Astrocyte (in vitro differentiated cells and primary cell): Measurements from ENCODE around the gene SH2D4B. TPM values are rescaled to one million over a fixed set of nuclear protein-coding genes. Genes with fewer than 3 reads are reported as not detected.

ENCODE experiments used
- DNase-seq: peaks from one replicate; pipeline ENCODE4 v3.0.0-alpha.2; 2010; ENCODE audit warnings: low read depth
- FAIRE-seq: peaks from 2 replicates; lab custom pipeline; 2011; peaks lifted over from hg19 to GRCh38; lab: Jason Lieb, UNC
- H2AFZ ChIP-seq: 2 replicates; pipeline ENCODE4 v1.6.0; 2012; ENCODE audit warnings: low read depth, low read length, inconsistent platforms
- H3K27ac ChIP-seq: 2 replicates; pipeline ENCODE4 v1.5.1; 2011; ENCODE audit warnings: low read depth, low read length, inconsistent platforms
- H3K27me3 ChIP-seq: 2 replicates; pipeline ENCODE4 v1.6.0; 2011; ENCODE audit warnings: low read length, inconsistent platforms; ENCODE audit not compliant: insufficient read depth
- H3K36me3 ChIP-seq: 2 replicates; pipeline ENCODE4 v1.5.1; 2011; ENCODE audit warnings: low read length, inconsistent platforms; ENCODE audit not compliant: insufficient read depth
- H3K4me1 ChIP-seq: 2 replicates; pipeline ENCODE4 v1.5.1; 2011; ENCODE audit warnings: low read length, inconsistent platforms; ENCODE audit not compliant: insufficient read depth
- H3K4me2 ChIP-seq: 2 replicates; pipeline ENCODE4 v1.6.0; 2012; ENCODE audit warnings: low read length, inconsistent platforms
- H3K4me3 ChIP-seq: 2 replicates; pipeline ENCODE4 v1.5.1; 2011; ENCODE audit warnings: low read depth, mild to moderate bottlenecking, low read length, inconsistent platforms; ENCODE audit not compliant: insufficient read depth
- H3K79me2 ChIP-seq: 2 replicates; pipeline ENCODE4 v1.6.0; 2012; ENCODE audit warnings: mild to moderate bottlenecking, low read length, inconsistent platforms; ENCODE audit not compliant: insufficient read depth
- H3K9ac ChIP-seq: 2 replicates; pipeline ENCODE4 v1.6.0; 2012; ENCODE audit warnings: mild to moderate bottlenecking, low read length, inconsistent platforms
- H3K9me3 ChIP-seq: 2 replicates; pipeline ENCODE4 v1.5.1; 2012; ENCODE audit warnings: low read depth, mild to moderate bottlenecking, low read length, inconsistent platforms; ENCODE audit not compliant: insufficient read depth
- H4K20me1 ChIP-seq: 2 replicates; pipeline ENCODE4 v1.6.0; 2012; ENCODE audit warnings: low read length, inconsistent platforms; ENCODE audit not compliant: insufficient read depth
- H3K27ac Mint-ChIP-seq: one replicate; pipeline ENCODE4 v1.8.0; 2021; ENCODE audit warnings: mild to moderate bottlenecking, mixed read lengths; ENCODE audit not compliant: unreplicated experiment
- H3K27me3 Mint-ChIP-seq: one replicate; pipeline ENCODE4 v1.8.0; 2021; ENCODE audit warnings: low read depth, mixed read lengths; ENCODE audit not compliant: unreplicated experiment
- H3K36me3 Mint-ChIP-seq: one replicate; pipeline ENCODE4 v1.8.0; 2021; ENCODE audit warnings: low read depth, mixed read lengths; ENCODE audit not compliant: unreplicated experiment
- H3K4me1 Mint-ChIP-seq: one replicate; pipeline ENCODE4 v1.8.0; 2021; ENCODE audit warnings: low read depth, mixed read lengths; ENCODE audit not compliant: unreplicated experiment
- H3K4me3 Mint-ChIP-seq: one replicate; pipeline ENCODE4 v1.8.0; 2021; ENCODE audit warnings: mild to moderate bottlenecking, moderate library complexity, mixed read lengths; ENCODE audit not compliant: unreplicated experiment
- H3K9me3 Mint-ChIP-seq: one replicate; pipeline ENCODE4 v1.8.0; 2021; ENCODE audit warnings: mild to moderate bottlenecking, mixed read lengths; ENCODE audit not compliant: unreplicated experiment
- EZH2 ChIP-seq: IDR thresholded peaks from 2 replicates; pipeline ENCODE4 v1.6.1; 2012; ENCODE audit warnings: mild to moderate bottlenecking, low read length, inconsistent platforms; ENCODE audit not compliant: insufficient read depth
- total RNA-seq: library from RNA; stranded (reverse); gene quantifications from 2 replicates; pipeline ENCODE4 v1.2.1, GENCODE V29; 2021
- TF ChIP-seq, protein P1 (sequence below): IDR thresholded peaks from 2 replicates; pipeline ENCODE4 v1.5.1; 2011; ENCODE audit warnings: low read depth, mild to moderate bottlenecking, inconsistent platforms, low read length, moderate library complexity; ENCODE audit not compliant: insufficient read depth

The SH2D4B gene
- total RNA-seq, 1 donor from 2014 or later: 0.07 TPM

DNA sequence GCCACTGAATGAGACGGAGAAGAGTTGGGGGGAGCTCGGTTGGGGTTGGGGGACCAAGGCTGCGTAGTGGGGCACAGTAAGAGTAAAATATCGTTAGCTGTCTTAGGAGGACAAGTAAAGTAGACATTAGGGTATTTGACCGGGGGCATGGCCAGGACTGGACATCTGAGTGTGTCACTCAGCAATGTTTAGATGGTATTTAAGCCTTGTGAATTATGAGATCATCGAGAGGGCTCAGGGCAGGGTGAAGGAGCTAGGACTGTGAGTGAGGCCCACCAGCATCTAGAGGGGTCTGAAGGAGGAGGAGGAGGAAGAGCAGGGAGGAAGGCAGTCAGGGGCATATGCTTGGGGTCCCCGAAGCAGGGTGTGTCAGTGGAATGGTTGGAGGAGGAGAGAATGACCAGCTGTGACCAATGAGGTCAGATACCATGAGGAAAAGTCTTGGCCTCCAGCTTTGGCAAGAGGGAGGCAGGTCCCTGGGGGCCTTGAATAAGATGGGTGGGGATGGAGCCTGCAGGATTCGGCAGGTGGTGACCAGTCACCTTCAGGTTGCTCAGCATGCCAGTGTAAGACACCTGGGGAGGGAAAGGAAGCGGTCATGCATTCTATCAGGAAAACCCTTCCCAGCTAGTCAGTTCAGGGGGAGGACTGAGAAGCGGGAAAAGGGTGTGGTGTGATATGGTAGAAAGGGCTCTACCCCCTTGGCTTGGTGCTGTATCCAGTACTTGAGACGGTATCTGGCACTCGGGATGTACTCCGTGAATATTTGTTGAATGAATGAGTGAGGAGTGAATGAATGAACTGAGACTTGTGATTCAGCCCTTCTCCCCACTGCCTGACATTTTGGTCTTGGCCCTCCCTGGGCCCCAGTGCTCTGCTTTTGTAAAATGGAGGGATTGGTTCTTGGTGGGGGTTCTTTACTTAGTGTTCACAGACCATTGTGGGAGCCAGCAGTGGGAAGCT is 34.8 kb upstream of the SH2D4B start:
- Mint-ChIP-seq H3K27ac (peak overlapping the region; percentile 43), H3K36me3 (peaks cover 19% of the 10 kb centered on the region), H3K4me3 (peak overlapping the region; percentile 20), H3K27me3 (no peaks in the 10 kb centered on the region), H3K9me3 (no peaks in the 10 kb centered on the region), H3K4me1 (peaks cover 90% of the 10 kb centered on the region)
- Histone ChIP-seq H3K27ac (peak overlapping the region; percentile 60), H3K9ac (peak overlapping the region; percentile 30), H3K79me2 (peaks cover 80% of the 10 kb centered on the region), H3K9me3 (no peaks in the 10 kb centered on the region), H3K27me3 (no peaks in the 10 kb centered on the region), H2AFZ (no peak overlapping the region), H3K4me2 (peak overlapping the region; percentile 58), H3K36me3 (no peaks in the 10 kb centered on the region), H3K4me3 (no peak overlapping the region), H4K20me1 (peaks cover 11% of the 10 kb centered on the region), H3K4me1 (peaks cover 92% of the 10 kb centered on the region)
- TF ChIP-seq EZH2: no peak
- TF ChIP-seq, protein P1, sequence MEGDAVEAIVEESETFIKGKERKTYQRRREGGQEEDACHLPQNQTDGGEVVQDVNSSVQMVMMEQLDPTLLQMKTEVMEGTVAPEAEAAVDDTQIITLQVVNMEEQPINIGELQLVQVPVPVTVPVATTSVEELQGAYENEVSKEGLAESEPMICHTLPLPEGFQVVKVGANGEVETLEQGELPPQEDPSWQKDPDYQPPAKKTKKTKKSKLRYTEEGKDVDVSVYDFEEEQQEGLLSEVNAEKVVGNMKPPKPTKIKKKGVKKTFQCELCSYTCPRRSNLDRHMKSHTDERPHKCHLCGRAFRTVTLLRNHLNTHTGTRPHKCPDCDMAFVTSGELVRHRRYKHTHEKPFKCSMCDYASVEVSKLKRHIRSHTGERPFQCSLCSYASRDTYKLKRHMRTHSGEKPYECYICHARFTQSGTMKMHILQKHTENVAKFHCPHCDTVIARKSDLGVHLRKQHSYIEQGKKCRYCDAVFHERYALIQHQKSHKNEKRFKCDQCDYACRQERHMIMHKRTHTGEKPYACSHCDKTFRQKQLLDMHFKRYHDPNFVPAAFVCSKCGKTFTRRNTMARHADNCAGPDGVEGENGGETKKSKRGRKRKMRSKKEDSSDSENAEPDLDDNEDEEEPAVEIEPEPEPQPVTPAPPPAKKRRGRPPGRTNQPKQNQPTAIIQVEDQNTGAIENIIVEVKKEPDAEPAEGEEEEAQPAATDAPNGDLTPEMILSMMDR: no peak
- FAIRE-seq (no peak), DNase-seq (no peak)

DNA sequence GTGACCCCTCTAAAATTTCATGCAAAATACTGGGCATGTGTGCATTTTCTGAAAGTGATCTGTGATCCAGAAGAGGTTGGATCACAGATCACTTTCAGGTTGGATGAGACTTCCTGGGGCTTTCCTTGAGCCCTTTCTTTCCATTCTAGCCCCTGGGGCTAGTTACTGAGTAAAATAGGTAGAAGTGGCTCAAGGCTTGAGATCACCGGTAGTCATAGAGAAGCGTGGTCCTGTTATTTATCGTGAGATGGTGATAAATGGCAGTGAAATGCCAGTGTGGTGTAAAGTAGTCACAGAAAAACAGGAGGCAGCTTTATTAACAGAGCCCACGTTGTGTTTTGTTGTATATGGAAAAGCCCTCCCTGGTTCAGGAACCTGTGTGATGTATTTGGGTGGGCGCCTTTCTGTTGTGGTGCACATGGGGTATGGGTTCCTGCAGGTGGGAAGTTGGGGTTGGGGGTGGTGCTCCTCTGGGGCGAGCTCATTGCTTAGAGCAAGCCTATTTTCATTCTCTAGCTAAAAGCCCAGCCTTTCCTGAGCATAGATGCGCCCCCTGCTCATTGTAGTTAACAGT is 34.0 kb upstream of the SH2D4B start:
- H3K4me1 Mint-ChIP-seq: peaks cover 87% of the 10 kb centered on the region
- no peak for TF ChIP-seq EZH2
- TF ChIP-seq, protein P1: no peak
- FAIRE-seq (no peak), DNase-seq (no peak)
- Histone ChIP-seq H3K4me1 (peaks cover 88% of the 10 kb centered on the region), H3K9me3 (no peaks in the 10 kb centered on the region), H3K36me3 (no peaks in the 10 kb centered on the region), H3K27ac (no peak overlapping the region), H3K27me3 (no peaks in the 10 kb centered on the region), H3K79me2 (peaks cover 77% of the 10 kb centered on the region), H3K4me2 (no peak overlapping the region), H3K4me3 (no peak overlapping the region), H3K9ac (peak overlapping the region; percentile 79), H2AFZ (no peak overlapping the region), H4K20me1 (peaks cover 5% of the 10 kb centered on the region)
- no peaks in the 10 kb centered on the region for H3K27me3 Mint-ChIP-seq
- H3K4me3 Mint-ChIP-seq: no peak overlapping the region
- H3K36me3 Mint-ChIP-seq: peaks cover 22% of the 10 kb centered on the region
- peak overlapping the region; percentile 99 for H3K27ac Mint-ChIP-seq
- no peaks in the 10 kb centered on the region for H3K9me3 Mint-ChIP-seq
